HG03095 (cell line): ENCODE measurements around the gene RFX6.

Experiments
- ATAC-seq: cut with Tn5 transposase; IDR thresholded peaks from one replicate; pipeline ENCODE4 v1.9.1; 2021; ENCODE audit warnings: moderate library complexity; ENCODE audit not compliant: unreplicated experiment

RFX6 gene

GRCh38 chr6:116966675-116967576, 89.9 kb downstream of the RFX6 start:
- ATAC-seq = no peak

DNA sequence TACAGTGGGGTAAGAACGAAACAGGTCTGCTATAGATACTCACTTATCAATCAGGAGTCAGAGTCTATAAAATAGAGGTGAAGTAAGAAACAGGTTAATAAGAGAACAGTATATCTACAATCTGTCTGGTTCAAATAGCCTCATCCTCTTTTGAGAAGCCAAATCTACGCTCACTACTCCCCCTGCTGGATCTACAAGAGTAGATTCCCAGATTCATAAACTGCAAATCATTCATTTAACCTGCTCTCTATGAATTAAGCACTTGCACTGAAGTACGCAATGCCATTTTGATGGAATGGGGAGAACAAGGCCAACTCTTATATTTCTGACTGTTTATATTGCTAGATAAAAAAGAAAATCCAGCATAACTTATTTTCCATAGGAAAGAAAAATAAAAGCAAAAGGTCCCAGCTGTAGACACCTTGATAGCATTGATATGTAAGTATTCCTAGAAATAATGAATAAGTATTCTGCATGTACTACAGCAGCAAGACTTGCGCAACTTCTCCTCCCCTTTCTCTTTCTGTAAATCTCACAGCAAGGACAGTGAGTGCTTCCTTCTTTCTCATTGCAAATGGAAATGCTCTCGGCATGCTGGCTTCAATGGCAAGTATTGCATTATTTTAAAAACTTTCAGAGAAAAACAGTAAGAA, 92.3 kb downstream of the RFX6 start:
- peak; percentile 62 for ATAC-seq

DNA sequence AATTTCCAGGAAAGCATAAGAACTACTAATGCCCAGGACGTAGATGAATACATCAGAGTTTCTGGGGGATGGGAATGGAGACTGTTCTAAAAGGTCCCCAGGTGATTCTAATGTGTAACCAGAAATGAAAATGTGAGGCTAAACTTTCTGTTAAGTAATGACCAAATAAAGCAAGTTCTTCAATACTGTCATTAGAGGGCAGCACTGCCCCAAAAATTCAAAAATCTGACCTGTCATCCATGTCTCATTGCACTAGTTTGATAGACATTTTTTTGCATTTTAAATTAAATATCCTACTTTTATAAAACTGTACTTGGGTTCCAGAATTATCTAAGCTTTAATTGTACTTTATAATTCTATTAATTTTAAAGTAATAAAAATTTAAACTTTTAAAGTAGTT, 94.9 kb downstream of the RFX6 start:
- ATAC-seq = peak; percentile 62

DNA sequence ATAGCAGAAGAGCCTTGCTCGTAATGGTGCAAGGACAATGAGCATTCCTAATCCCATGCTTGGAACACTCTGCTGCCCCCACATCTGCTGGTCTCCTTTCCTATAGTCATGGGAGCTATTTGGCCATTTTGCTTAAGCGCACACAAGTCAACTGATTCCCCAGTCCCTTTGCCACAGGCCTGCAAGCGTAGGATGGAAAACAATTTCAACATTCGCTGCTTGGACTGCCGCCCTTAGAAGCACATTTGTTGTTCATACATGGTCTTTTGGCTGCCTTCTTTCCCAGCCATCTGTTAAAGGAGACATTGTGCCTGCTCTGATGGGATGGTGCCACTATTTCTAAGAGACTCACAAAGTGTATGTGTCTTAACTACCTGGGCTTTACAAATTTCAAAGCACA, 96.9 kb downstream of the RFX6 start:
- ATAC-seq = no peak

DNA sequence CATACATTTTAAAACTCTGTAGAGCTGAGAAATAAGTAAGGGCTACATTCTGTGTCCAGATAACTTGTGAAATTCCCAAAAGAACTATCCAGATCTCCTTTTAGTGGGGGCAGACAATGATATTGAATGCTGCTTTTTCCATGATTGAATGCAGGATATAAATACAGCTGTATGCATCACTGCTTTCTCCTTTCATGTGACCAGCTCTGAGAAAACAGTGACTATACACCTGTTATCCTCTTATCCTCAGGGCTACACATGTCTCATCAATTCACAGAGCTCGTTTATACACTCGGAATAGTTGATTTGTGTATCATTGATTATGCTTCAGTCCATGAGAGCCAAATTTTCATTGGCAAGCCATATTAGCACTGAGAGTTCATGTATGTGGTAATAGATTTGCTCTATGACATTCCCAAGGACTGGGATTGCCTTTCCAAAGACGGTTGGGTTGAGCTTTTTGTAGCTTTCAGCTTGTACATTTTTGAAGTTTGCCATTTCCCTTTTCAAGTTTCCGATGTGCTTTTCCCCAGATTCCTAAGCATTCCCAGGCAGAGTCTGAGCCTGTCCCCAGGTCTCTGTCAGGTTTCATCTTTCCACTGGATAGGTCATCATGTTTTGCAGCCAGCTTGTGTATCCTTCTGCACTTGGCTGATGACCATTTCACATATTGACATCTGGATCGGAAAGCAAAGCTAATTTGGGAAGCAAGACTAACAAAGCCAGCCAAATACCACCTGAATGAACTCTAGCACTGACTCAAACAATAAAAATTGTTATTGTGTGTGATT, 97.7 kb downstream of the RFX6 start:
- ATAC-seq = no peak

DNA sequence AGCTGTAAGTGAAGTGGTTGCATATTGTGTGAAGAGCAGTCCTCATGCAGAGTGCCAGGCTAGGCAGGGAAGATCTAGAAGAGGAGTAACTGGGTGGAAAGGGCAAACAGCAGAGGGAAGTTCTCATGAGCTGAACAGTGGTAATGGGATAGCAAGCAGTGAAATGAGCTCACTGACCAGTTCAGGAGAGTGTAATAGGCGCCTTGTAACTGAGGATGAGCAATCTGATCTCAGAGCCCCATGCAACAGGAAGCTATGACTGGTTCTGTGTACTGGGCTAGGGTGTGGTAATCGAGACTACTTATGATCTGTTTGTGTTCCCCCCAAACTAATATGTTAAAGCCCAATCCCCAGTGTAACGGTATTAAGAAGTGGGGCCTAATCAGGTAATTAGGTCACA, 98.6 kb downstream of the RFX6 start:
- no peak for ATAC-seq

DNA sequence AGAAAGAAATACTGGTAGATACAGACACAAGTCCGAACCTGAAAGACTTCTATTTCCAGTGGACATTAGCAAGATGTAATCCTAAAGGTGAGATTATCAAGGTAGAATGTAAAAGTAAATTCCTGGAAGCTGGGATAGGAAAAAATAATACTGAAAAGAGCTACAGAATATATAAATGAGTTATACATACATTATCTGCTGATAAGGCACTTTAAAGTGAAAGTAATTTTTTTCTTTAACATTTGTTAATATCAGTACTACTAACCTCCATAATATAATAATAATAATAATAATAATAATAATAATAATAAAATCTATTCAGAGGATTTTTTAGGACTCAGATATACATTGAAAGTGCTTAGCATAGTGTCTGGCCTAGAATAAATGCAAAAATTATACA, 102.5 kb downstream of the RFX6 start:
- ATAC-seq = no peak
